MM.1S (cell line): ENCODE data around the gene AHRR.

ENCODE experiments used
- CTCF ChIP-seq: fragments of 300-600 bp; sonication (generic); IDR thresholded peaks from 2 replicates; pipeline ENCODE4 v1.5.1; 2016; ENCODE audit warnings: antibody characterized with exemption, low read length, mixed read lengths
- EZH2 ChIP-seq: fragments of 300-600 bp; sonication (generic); optimal IDR thresholded peaks from 2 replicates; pipeline ENCODE3; 2017; ENCODE audit warnings: low read depth, mild to moderate bottlenecking, antibody characterized with exemption, low read length, mixed read lengths
- EZH2phosphoT487 ChIP-seq: fragments of 300-600 bp; sonication (generic); IDR thresholded peaks from 2 replicates; pipeline ENCODE4 v1.6.1; 2018; ENCODE audit warnings: antibody characterized with exemption, low read length

- TF ChIP-seq CTCF (no peak), EZH2phosphoT487 (no peak), EZH2 (no peak)
Measured at GRCh38 chr5:342501-343460, 21.3 kb downstream of the AHRR start.
